ENCODE results near the gene GEMIN8. TPM values are rescaled to one million over a fixed set of nuclear protein-coding genes. Genes with fewer than 3 reads are reported as not detected.

The GEMIN8 gene
- total RNA-seq, 1 donor from 2014 or later, result 14.2 TPM

Other genes starting within 250 kb of the GEMIN8 start
- 102 and 159 TPM in 2 replicates for gene GPM6B, start 212.8 kb downstream of the GEMIN8 start, total RNA-seq